ENCODE data around the gene RB1. TPM values are rescaled to one million over a fixed set of nuclear protein-coding genes. Genes with fewer than 3 reads are reported as not detected.

Gene RB1
- total and polyA plus RNA-seq, 2 experiments from 2014 or later = 19.5 to 22.3 TPM

- TF ChIP-seq JUNB (IDR thresholded peaks at IDR 0.05; ENCODE audit: unreplicated experiment) (no peak), CREB1 (CRISPR knock-in tag; IDR thresholded peaks at IDR 0.05; ENCODE audit: low read depth) (no peak), NANOG (IDR thresholded peaks at IDR 0.05; ENCODE audit: borderline replicate concordance) (no peak)
- Histone ChIP-seq H2AFZ (no peak overlapping the region), H3K79me2 (replicated peaks; ENCODE audit: insufficient read depth) (no peaks in the 10 kb centered on the region), H3F3A (replicated peaks; ENCODE audit: low read depth) (no peaks in the 10 kb centered on the region), H4K20me1 (replicated peaks; ENCODE audit: insufficient read depth) (no peaks in the 10 kb centered on the region), H3K27me3 (ENCODE audit: insufficient read depth) (no peaks in the 10 kb centered on the region), H3K9me2 (ENCODE audit: insufficient read depth) (no peaks in the 10 kb centered on the region), H3K36me3 (ENCODE audit: insufficient read depth) (no peaks in the 10 kb centered on the region), H3K4me1 (ENCODE audit: insufficient read depth) (peaks cover 6% of the 10 kb centered on the region; the same call in 1 of the 2 replicates), H3K27ac (ENCODE audit: low read depth) (no peak overlapping the region), H3K4me3 (no peak overlapping the region), H3K4me2 (no peak overlapping the region)
- H3K4me3 Mint-ChIP-seq = no peak overlapping the region
- peaks cover 14% of the 10 kb centered on the region for H3K4me1 Mint-ChIP-seq
- no peaks in the 10 kb centered on the region for H3K9me3 Mint-ChIP-seq
- ATAC-seq (no peak), DNase-seq (ENCODE audit: low spot score) (no peak)
- no peaks in the 10 kb centered on the region for H3K27me3 Mint-ChIP-seq (ENCODE audit: insufficient read depth, low read depth, poor library complexity)
- peaks cover 17% of the 10 kb centered on the region for H3K36me3 Mint-ChIP-seq (ENCODE audit: low read depth)
- H3K27ac Mint-ChIP-seq = no peak overlapping the region
These were observed 189.0 kb downstream of the RB1 start for GRCh38 chr13:48492470-48493065.

- H3K9me2 ChIP-seq (ENCODE audit: insufficient read depth) = no peaks in the 10 kb centered on the region
- no peak overlapping the region for H3K4me2 ChIP-seq
- H3K27ac ChIP-seq (ENCODE audit: low read depth) = no peak overlapping the region
- no peaks in the 10 kb centered on the region for H4K20me1 ChIP-seq (replicated peaks; ENCODE audit: insufficient read depth)
- ATAC-seq (no peak), DNase-seq (ENCODE audit: low spot score) (no peak)
- H3K36me3 ChIP-seq (ENCODE audit: insufficient read depth) = no peaks in the 10 kb centered on the region
- no peaks in the 10 kb centered on the region for H3K27me3 ChIP-seq (ENCODE audit: insufficient read depth)
- no peak overlapping the region for H3K27ac Mint-ChIP-seq
- TF ChIP-seq ZNF462 (CRISPR knock-in tag; IDR thresholded peaks at IDR 0.05) (no peak), CTCF (conservative IDR thresholded peaks at IDR 0.05; ENCODE audit: low read depth in 2 of 2) (no peak), ZNF331 (CRISPR knock-in tag; IDR thresholded peaks at IDR 0.05; ENCODE audit: low read depth) (no peak), NANOG (IDR thresholded peaks at IDR 0.05; ENCODE audit: borderline replicate concordance) (no peak), STAT1 (IDR thresholded peaks at IDR 0.05; ENCODE audit: unreplicated experiment) (no peak), REST (IDR thresholded peaks at IDR 0.05; ENCODE audit: unreplicated experiment) (no peak), JUNB (IDR thresholded peaks at IDR 0.05; ENCODE audit: unreplicated experiment) (no peak), ZNF114 (CRISPR knock-in tag; IDR thresholded peaks at IDR 0.05) (no peak)
- peaks cover 9% of the 10 kb centered on the region; the same call in 1 of the 2 replicates for H3K4me1 ChIP-seq (ENCODE audit: insufficient read depth)
- no peaks in the 10 kb centered on the region for H3F3A ChIP-seq (replicated peaks; ENCODE audit: low read depth)
- no peak overlapping the region for H3K4me3 Mint-ChIP-seq
- no peak overlapping the region for H3K4me3 ChIP-seq
- H3K36me3 Mint-ChIP-seq (ENCODE audit: low read depth) = peaks cover 10% of the 10 kb centered on the region
- H3K79me2 ChIP-seq (replicated peaks; ENCODE audit: insufficient read depth) = no peaks in the 10 kb centered on the region
- peaks cover 14% of the 10 kb centered on the region for H3K4me1 Mint-ChIP-seq
- H3K9me3 Mint-ChIP-seq = no peaks in the 10 kb centered on the region
- H3K27me3 Mint-ChIP-seq (ENCODE audit: insufficient read depth, low read depth, poor library complexity) = no peaks in the 10 kb centered on the region
- no peak overlapping the region for H2AFZ ChIP-seq
These were observed 189.7 kb downstream of the RB1 start for GRCh38 chr13:48493066-48493765.

Data from GM23338 (cell line).